IMR-90 (cell line): ENCODE measurements around the gene NTSR1.

Experiments used
- BHLHE40 ChIP-seq: fragments of 150-350 bp; IDR thresholded peaks from 2 replicates; pipeline ENCODE4 v1.6.1; 2016; ENCODE audit warnings: mild to moderate bottlenecking, low read depth, low read length
- FOS ChIP-seq: fragments of 150-350 bp; IDR thresholded peaks from 2 replicates; pipeline ENCODE4 v1.6.1; 2016; ENCODE audit warnings: low read depth, low read length
- MAZ ChIP-seq: IDR thresholded peaks from 2 replicates; pipeline ENCODE4 v1.6.1; 2012; ENCODE audit warnings: low read depth, mild to moderate bottlenecking, low read length, improper control_type of control experiment, moderate library complexity, borderline replicate concordance
- MXI1 ChIP-seq: IDR thresholded peaks from 2 replicates; pipeline ENCODE4 v1.6.1; 2012; ENCODE audit warnings: low read depth, mild to moderate bottlenecking, low read length, moderate library complexity, borderline replicate concordance
- POLR2A ChIP-seq: IDR thresholded peaks from 2 replicates; pipeline ENCODE4 v1.6.1; 2012; ENCODE audit warnings: mild to moderate bottlenecking, low read depth, low read length
- RAD21 ChIP-seq: IDR thresholded peaks from 2 replicates; pipeline ENCODE4 v1.6.1; 2012; ENCODE audit warnings: low read length, improper control_type of control experiment
- RCOR1 ChIP-seq: IDR thresholded peaks from 2 replicates; pipeline ENCODE4 v1.6.1; 2012; ENCODE audit warnings: mild to moderate bottlenecking, low read length, improper control_type of control experiment; ENCODE audit not compliant: insufficient replicate concordance
- SMC3 ChIP-seq: fragments of 150-350 bp; IDR thresholded peaks from 2 replicates; pipeline ENCODE4 v1.6.1; 2016; ENCODE audit warnings: low read depth, mild to moderate bottlenecking, antibody characterized with exemption, low read length, moderate library complexity
- TF ChIP-seq, protein P1 (sequence below): conservative IDR thresholded peaks from 2 replicates; pipeline ENCODE4 v1.5.1; 2012; ENCODE audit warnings: mild to moderate bottlenecking, low read depth, low read length, improper control_type of control experiment
- TF ChIP-seq, protein P2 (sequence below): fragments of 150-350 bp; IDR thresholded peaks from 2 replicates; pipeline ENCODE4 v1.6.1; 2017; ENCODE audit warnings: mild to moderate bottlenecking, antibody characterized with exemption, low read length, low read depth

DNA sequence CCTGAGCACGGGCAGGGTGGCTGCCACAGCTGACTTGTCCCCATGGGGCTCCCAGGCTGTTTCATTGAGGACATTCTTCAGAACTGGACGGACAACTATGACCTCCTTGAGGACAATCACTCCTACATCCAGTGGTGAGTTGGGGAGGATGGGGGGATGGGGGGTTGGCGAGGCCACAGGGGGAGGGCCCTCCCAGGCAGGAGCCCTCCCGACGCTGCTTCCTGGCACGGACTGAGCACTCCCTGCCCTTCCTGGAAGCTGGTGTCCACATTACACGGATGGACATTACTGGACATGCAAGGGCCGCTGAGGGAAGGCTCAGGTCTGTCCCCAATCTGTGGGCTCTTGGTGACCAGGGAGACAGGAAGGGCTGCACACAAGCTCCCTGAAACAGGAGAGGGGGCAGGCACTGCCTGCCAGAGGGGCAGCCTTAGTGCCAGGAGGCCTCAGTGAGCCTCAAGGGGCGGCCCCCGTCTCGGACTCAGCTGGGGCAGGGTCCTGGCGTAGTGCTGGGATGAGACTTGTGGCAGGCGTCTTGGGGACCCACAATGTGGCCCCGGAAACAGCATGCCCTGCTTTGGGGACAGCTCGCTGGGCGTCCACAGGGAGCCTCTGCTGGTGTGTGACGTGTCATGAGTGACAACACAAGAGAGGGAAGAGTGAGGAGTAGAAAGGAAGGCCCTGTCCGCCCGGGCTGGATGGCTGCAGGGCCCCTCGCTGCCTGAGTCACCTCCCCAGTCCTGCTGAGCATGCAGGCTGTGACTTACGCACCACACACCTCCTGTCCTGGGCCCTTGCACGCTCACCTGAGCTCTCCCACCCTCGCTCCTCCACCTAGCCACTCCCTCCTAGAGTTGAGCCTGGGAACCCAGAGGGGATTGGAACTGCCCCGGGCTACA, 101.1 kb downstream of the NTSR1 start:
- no peak for TF ChIP-seq SMC3
- TF ChIP-seq, protein P1, sequence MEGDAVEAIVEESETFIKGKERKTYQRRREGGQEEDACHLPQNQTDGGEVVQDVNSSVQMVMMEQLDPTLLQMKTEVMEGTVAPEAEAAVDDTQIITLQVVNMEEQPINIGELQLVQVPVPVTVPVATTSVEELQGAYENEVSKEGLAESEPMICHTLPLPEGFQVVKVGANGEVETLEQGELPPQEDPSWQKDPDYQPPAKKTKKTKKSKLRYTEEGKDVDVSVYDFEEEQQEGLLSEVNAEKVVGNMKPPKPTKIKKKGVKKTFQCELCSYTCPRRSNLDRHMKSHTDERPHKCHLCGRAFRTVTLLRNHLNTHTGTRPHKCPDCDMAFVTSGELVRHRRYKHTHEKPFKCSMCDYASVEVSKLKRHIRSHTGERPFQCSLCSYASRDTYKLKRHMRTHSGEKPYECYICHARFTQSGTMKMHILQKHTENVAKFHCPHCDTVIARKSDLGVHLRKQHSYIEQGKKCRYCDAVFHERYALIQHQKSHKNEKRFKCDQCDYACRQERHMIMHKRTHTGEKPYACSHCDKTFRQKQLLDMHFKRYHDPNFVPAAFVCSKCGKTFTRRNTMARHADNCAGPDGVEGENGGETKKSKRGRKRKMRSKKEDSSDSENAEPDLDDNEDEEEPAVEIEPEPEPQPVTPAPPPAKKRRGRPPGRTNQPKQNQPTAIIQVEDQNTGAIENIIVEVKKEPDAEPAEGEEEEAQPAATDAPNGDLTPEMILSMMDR = no peak
- TF ChIP-seq RAD21 = no peak
- TF ChIP-seq POLR2A = no peak
- TF ChIP-seq MAZ = no peak
- TF ChIP-seq, protein P2, sequence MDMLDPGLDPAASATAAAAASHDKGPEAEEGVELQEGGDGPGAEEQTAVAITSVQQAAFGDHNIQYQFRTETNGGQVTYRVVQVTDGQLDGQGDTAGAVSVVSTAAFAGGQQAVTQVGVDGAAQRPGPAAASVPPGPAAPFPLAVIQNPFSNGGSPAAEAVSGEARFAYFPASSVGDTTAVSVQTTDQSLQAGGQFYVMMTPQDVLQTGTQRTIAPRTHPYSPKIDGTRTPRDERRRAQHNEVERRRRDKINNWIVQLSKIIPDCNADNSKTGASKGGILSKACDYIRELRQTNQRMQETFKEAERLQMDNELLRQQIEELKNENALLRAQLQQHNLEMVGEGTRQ = no peak
- TF ChIP-seq BHLHE40 = no peak
- TF ChIP-seq FOS = no peak
- no peak for TF ChIP-seq RCOR1
- no peak for TF ChIP-seq MXI1
